H9 (cell line): ENCODE measurements around the gene KRTAP5-1. TPM values are rescaled to one million over a fixed set of nuclear protein-coding genes. Genes with fewer than 3 reads are reported as not detected.

Experiments
- DNase-seq: peaks from one replicate; pipeline ENCODE4 v3.0.0-alpha.2; 2017
- H2AFZ ChIP-seq: one replicate; pipeline ENCODE4 v1.6.1; 2013; ENCODE audit warnings: mild to moderate bottlenecking, low read length, control low read depth, moderate library complexity
- H2AK5ac ChIP-seq: 2 replicates; pipeline ENCODE4 v1.6.1; 2013; ENCODE audit warnings: low read length, control low read depth, mixed read lengths; ENCODE audit not compliant: insufficient read length
- H2BK120ac ChIP-seq: one replicate; pipeline ENCODE4 v1.6.1; 2013; ENCODE audit warnings: low read depth, mild to moderate bottlenecking, low read length, control low read depth, inconsistent platforms; ENCODE audit not compliant: poor library complexity, severe bottlenecking
- H2BK12ac ChIP-seq: 2 replicates; pipeline ENCODE4 v1.6.1; 2013; ENCODE audit warnings: low read length, control low read depth, mixed read lengths, low read depth; ENCODE audit not compliant: insufficient read length
- H2BK15ac ChIP-seq: 2 replicates; pipeline ENCODE4 v1.6.1; 2013; ENCODE audit warnings: low read depth, low read length, control low read depth
- H2BK20ac ChIP-seq: one replicate; pipeline ENCODE4 v1.6.1; 2013; ENCODE audit warnings: low read depth, mild to moderate bottlenecking, low read length, control low read depth, inconsistent platforms; ENCODE audit not compliant: poor library complexity, severe bottlenecking
- H2BK5ac ChIP-seq: 2 replicates; pipeline ENCODE4 v1.6.1; 2013; ENCODE audit warnings: low read length, control low read depth, mixed read lengths; ENCODE audit not compliant: insufficient read length
- H3K14ac ChIP-seq: 2 replicates; pipeline ENCODE4 v1.6.1; 2013; ENCODE audit warnings: low read length, control low read depth; ENCODE audit not compliant: insufficient read depth
- H3K18ac ChIP-seq: 2 replicates; pipeline ENCODE4 v1.6.1; 2013; ENCODE audit warnings: low read depth, mild to moderate bottlenecking, mixed read lengths, low read length, control low read depth; ENCODE audit not compliant: insufficient read length
- H3K23ac ChIP-seq: 2 replicates; pipeline ENCODE4 v1.6.1; 2013; ENCODE audit warnings: low read length, control low read depth, mixed read lengths, low read depth; ENCODE audit not compliant: insufficient read length
- H3K23me2 ChIP-seq: 2 replicates; pipeline ENCODE4 v1.6.1; 2013; ENCODE audit warnings: low read depth, mild to moderate bottlenecking, mixed read lengths, low read length, control low read depth; ENCODE audit not compliant: insufficient read length, poor library complexity, severe bottlenecking
- H3K27ac ChIP-seq: 2 replicates; pipeline ENCODE4 v1.5.1; 2013; ENCODE audit warnings: low read length, control low read depth, mixed read lengths, low read depth; ENCODE audit not compliant: insufficient read length
- H3K27me3 ChIP-seq: 2 replicates; pipeline ENCODE4 v1.6.1; 2013; ENCODE audit warnings: low read length, control low read depth, inconsistent platforms; ENCODE audit not compliant: insufficient read depth
- H3K4ac ChIP-seq: 2 replicates; pipeline ENCODE4 v1.6.1; 2013; ENCODE audit warnings: low read depth, mild to moderate bottlenecking, control low read depth, inconsistent platforms, low read length, moderate library complexity
- H3K4me1 ChIP-seq: 2 replicates; pipeline ENCODE4 v1.6.1; 2013; ENCODE audit warnings: low read length, control low read depth, inconsistent platforms; ENCODE audit not compliant: insufficient read depth
- H3K4me2 ChIP-seq: 2 replicates; pipeline ENCODE4 v1.6.1; 2013; ENCODE audit warnings: low read length, control low read depth, mixed read lengths; ENCODE audit not compliant: insufficient read length, insufficient read depth
- H3K56ac ChIP-seq: 2 replicates; pipeline ENCODE4 v1.6.1; 2013; ENCODE audit warnings: low read depth, mild to moderate bottlenecking, mixed read lengths, low read length, control low read depth; ENCODE audit not compliant: insufficient read length
- H3K79me1 ChIP-seq: 2 replicates; pipeline ENCODE4 v1.6.1; 2013; ENCODE audit warnings: low read depth, mild to moderate bottlenecking, moderate library complexity, low read length, control low read depth, inconsistent platforms; ENCODE audit not compliant: insufficient read depth, poor library complexity, severe bottlenecking
- H3K79me2 ChIP-seq: 2 replicates; pipeline ENCODE4 v1.6.1; 2013; ENCODE audit warnings: low read length, control low read depth, inconsistent platforms; ENCODE audit not compliant: insufficient read depth
- H3K9ac ChIP-seq: 2 replicates; pipeline ENCODE4 v1.6.1; 2013; ENCODE audit warnings: low read length, control low read depth, mixed read lengths; ENCODE audit not compliant: insufficient read length; ENCODE audit errors: extremely low read depth
- H3K9me3 ChIP-seq: one replicate; pipeline ENCODE4 v1.6.1; 2013; ENCODE audit warnings: low read depth, low read length, inconsistent platforms; ENCODE audit not compliant: control insufficient read depth
- H3T11ph ChIP-seq: one replicate; pipeline ENCODE4 v1.6.1; 2013; ENCODE audit warnings: mild to moderate bottlenecking, low read length, control low read depth, inconsistent platforms
- H4K20me1 ChIP-seq: one replicate; pipeline ENCODE4 v1.6.1; 2013; ENCODE audit not compliant: control insufficient read depth, insufficient read length, insufficient read depth
- H4K5ac ChIP-seq: 2 replicates; pipeline ENCODE4 v1.6.1; 2013; ENCODE audit warnings: low read depth, mild to moderate bottlenecking, mixed read lengths, low read length, control low read depth; ENCODE audit not compliant: insufficient read length
- H4K8ac ChIP-seq: replicated peaks from 2 replicates; pipeline ENCODE4 v1.6.1; 2013; ENCODE audit warnings: low read length, control low read depth, mixed read lengths, low read depth; ENCODE audit not compliant: insufficient read length
- H4K91ac ChIP-seq: 2 replicates; pipeline ENCODE4 v1.6.1; 2013; ENCODE audit warnings: low read depth, mild to moderate bottlenecking, moderate library complexity, mixed read lengths, low read length, control low read depth; ENCODE audit not compliant: insufficient read length
- H3K27ac Mint-ChIP-seq, 3 experiments: 2 replicates in 2 of 3; 3 replicates in 1 of 3; pipeline ENCODE4 v1.8.0; 2020 to 2021; ENCODE audit warnings: mixed read lengths in 3 of 3, mild to moderate bottlenecking in 1 of 3, moderate library complexity in 1 of 3
- H3K27me3 Mint-ChIP-seq: 2 replicates; pipeline ENCODE4 v1.8.0; 2021; ENCODE audit warnings: low read depth, mild to moderate bottlenecking, moderate library complexity, mixed read lengths
- H3K36me3 Mint-ChIP-seq, 3 experiments: 2 replicates in 2 of 3; 3 replicates in 1 of 3; pipeline ENCODE4 v1.8.0; 2020 to 2021; ENCODE audit warnings: low read depth in 3 of 3, mixed read lengths in 3 of 3; ENCODE audit not compliant: insufficient read depth in 1 of 3
- H3K4me1 Mint-ChIP-seq, 2 experiments: 2 replicates each; pipeline ENCODE4 v1.8.0; 2020; ENCODE audit warnings: mixed read lengths in 2 of 2
- H3K4me3 Mint-ChIP-seq, 2 experiments: 2 replicates in 1 of 2; 3 replicates in 1 of 2; pipeline ENCODE4 v1.8.0; 2020 to 2021; ENCODE audit warnings: mild to moderate bottlenecking in 2 of 2, mixed read lengths in 2 of 2, moderate library complexity in 1 of 2
- H3K9me3 Mint-ChIP-seq, 2 experiments: 2 replicates in 1 of 2; 3 replicates in 1 of 2; pipeline ENCODE4 v1.8.0; 2020; ENCODE audit warnings: mild to moderate bottlenecking in 2 of 2, mixed read lengths in 2 of 2, moderate library complexity in 1 of 2
- CTCF ChIP-seq: fragments of 200-600 bp; sonication (generic); conservative IDR thresholded peaks from 3 replicates; pipeline ENCODE4 v1.8.0; 2021; ENCODE audit warnings: antibody characterized with exemption, mild to moderate bottlenecking
- WGBS: extraction: QIAGEN DNeasy Blood & Tissue Kit; methylation state at CpG from one replicate; pipeline ENCODE4 v1.1.7; 2013; ENCODE audit warnings: missing lambda C conversion rate, low lambda C conversion rate, mixed read lengths; ENCODE audit not compliant: insufficient read length; ENCODE audit errors: extremely low coverage; 5-methylcytosine and 5-hydroxymethylcytosine counted together
- total RNA-seq: library from RNA; stranded (reverse); gene quantifications from 2 replicates; pipeline ENCODE4 v1.2.1, GENCODE V29; 2021

KRTAP5-1 gene
- total RNA-seq, 1 experiment from 2014 or later: not detected

DNA sequence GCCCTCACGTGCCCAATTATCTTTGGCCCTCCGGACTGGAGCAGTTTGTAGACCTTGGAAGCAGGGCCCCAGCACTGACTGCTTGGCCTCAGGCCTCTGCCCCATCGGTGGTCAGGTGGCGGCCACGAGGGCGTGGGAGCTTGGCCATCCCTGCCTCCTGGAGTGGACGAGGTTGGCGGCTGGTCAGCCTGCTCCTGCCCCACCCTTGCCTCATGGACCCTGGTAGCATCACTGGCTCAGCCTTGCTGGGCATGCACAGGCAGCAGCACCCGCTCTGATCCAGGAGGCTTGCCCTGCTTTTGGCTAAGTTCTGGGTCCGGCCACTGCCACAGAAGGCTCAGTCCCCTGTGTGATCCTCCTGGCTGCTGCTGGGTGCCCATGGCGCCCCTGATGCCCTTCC is 19.1 kb upstream of the KRTAP5-1 start:
- Histone ChIP-seq H3K27me3 (no peaks in the 10 kb centered on the region), H2BK5ac (no peak overlapping the region), H3K79me1 (no peaks in the 10 kb centered on the region), H4K91ac (no peak overlapping the region), H2BK15ac (no peak overlapping the region), H3K23ac (no peak overlapping the region), H2AFZ (no peak overlapping the region), H2BK20ac (no peak overlapping the region), H3K79me2 (no peaks in the 10 kb centered on the region), H3K9me3 (no peaks in the 10 kb centered on the region), H3K9ac (no peak overlapping the region), H2AK5ac (no peak overlapping the region), H3K23me2 (no peaks in the 10 kb centered on the region), H3T11ph (no peak overlapping the region), H3K14ac (no peak overlapping the region), H2BK12ac (no peak overlapping the region), H3K4ac (no peak overlapping the region), H4K8ac (no peak overlapping the region), H3K56ac (no peak overlapping the region), H3K18ac (no peak overlapping the region), H4K5ac (no peak overlapping the region), H4K20me1 (no peaks in the 10 kb centered on the region), H3K4me1 (no peaks in the 10 kb centered on the region), H2BK120ac (no peak overlapping the region), H3K27ac (no peak overlapping the region), H3K4me2 (no peak overlapping the region)
- Mint-ChIP-seq H3K9me3 (peaks cover 13 to 19% of the 10 kb centered on the region in 2 experiments), H3K27me3 (peaks cover 43% of the 10 kb centered on the region), H3K4me1 (peaks cover 15 to 22% of the 10 kb centered on the region in 2 experiments), H3K4me3 (no peak overlapping the region), H3K27ac (no peak overlapping the region), H3K36me3 (peaks cover 4 to 8% (median 4%) of the 10 kb centered on the region in 3 experiments; a peak in 6 of 7 replicates)
- TF ChIP-seq CTCF: no peak
- no CpG with 5 or more reads among the region's 11 CpGs for WGBS
- no peak for DNase-seq
